HL-60 (cell line): ENCODE data around the gene NTSR2.

Experiments used
- CTCF ChIP-seq: IDR thresholded peaks from one replicate; pipeline ENCODE4 v1.5.1; 2011; ENCODE audit warnings: low read length, control low read depth, inconsistent platforms; ENCODE audit not compliant: insufficient read depth
- GABPA ChIP-seq: IDR thresholded peaks from 2 replicates; pipeline ENCODE4 v1.6.1; 2012; ENCODE audit warnings: low read depth
- POLR2AphosphoS5 ChIP-seq: IDR thresholded peaks from 2 replicates; pipeline ENCODE4 v1.6.1; 2012; ENCODE audit warnings: low read depth
- REST ChIP-seq: IDR thresholded peaks from 2 replicates; pipeline ENCODE4 v1.6.1; 2012; ENCODE audit warnings: low read depth; ENCODE audit not compliant: insufficient replicate concordance
- SPI1 ChIP-seq: IDR thresholded peaks from 2 replicates; pipeline ENCODE4 v1.6.1; 2012; ENCODE audit warnings: low read depth, mild to moderate bottlenecking, borderline replicate concordance

- TF ChIP-seq CTCF (no peak), REST (no peak), POLR2AphosphoS5 (no peak), SPI1 (no peak), GABPA (no peak)
Measured at GRCh38 chr2:11675423-11676112, 5.6 kb upstream of the NTSR2 start.
